Stimulated activated CD4-positive, alpha-beta T cell treated with anti-CD3 and anti-CD28 coated beads, Interleukin-15, amount 100 ng/mL, for 1 hour (primary cell): Measurements from ENCODE around the gene PHF20.
"Not testable (repeated sequence)": the region's sequence is repeated elsewhere in the genome, so short reads cannot be mapped to it uniquely, and the experiment has no call there.

Experiments
- DNase-seq, 2 donors: peaks; one replicate each; pipeline ENCODE4 v3.0.0-alpha.2; 2020; ENCODE audit warnings: low read depth in 1 of 2, low spot score in 1 of 2

The PHF20 gene

DNA sequence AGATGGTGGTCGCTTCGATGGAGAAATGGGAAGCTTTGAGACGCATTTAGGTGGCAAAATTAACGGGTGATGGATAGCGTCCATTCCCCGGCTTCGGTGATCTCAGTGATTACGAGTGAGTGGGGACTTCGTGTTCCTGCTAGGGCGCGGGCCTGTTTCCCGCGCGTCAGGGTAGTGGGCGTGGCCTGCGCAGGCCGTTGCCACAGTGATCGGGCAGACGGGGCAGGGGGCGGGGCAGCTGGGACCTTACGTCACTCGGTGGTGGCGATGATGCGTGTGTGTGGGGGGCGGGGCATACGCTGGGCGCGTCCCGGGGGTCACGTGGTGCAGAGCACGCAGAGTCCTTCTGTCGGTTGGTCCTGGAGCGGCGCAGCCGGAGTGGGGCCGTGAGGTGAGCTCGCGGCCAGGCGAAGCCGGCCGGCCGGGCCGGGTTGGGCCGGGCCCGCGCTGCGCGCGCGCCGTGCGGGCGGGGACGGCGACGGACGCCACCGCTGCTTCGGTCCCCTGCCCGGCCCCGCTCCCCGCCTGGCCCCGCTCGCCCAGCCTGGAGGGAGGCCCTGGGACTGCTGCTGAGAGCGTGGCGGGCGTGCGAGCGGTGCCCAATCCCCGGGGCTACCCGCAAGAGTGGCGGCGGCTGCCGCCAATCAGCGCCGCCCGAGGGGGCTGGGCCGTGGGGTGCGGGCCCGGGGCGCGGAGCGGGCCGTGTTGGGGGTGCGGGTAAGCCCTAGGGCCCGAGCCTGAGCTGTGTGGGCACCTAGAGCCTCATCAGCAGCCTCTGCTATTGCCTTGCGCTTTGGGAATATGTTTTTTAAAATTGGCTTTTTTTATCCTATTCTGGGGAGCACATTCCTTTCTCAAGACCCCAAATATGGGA is at the start of gene PHF20:
Gene PHF20 (plus strand): TSS at position 327 of the 874 bp plus-strand sequence. CDS start 29,508 bp downstream, outside the sequence.
- peak; percentile 99 to 100 for DNase-seq

DNA sequence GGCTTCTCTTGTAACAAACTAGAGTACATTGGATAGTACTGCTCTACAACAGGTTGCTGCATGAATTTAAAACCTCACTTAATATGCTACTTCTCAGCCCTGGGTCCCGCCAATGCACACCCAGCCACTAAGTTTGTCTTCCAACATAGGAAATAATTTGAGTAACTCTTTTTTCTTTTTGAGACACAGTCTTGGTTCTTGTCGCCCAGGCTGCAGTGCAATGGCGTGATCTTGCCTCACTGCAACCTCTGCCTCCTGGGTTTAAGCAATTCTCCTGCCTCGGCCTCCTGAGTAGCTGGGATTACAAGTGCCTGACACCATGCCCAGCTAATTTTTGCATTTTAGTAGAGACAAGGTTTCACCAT is 48.6 kb upstream of the PHF20 start:
- DNase-seq = not testable (repeated sequence)

DNA sequence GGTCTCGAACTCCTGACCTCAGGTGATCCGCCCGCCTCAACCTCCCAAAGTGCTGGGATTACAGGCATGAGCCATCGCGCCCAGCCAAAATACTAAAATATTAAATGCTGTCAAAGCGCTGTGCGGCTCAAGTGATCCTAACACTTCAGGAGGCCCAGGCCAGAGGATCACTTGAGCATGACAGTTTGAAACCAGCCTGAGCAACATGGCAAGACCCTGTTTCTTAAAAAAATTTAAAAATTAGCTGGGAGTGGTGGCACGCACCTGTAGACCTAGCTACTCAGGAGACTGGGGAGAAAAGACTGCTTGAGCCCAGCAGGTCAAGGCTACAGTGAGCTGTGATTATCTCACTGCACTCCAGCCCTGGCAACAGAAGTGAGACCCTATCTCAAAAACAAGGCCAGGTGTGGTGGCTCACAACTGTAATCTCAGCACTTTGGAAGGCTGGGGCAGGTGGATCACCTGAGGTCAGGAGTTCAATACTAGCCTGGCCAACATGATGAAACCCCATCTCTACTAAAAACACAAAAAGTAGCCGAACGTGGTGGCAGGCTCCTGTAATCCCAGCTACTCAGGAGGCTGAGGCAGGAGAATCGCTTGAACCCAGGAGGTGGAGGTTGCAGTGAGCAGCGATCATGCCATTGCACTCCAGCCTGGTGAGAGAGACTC is 48.0 kb upstream of the PHF20 start:
- DNase-seq = not testable (repeated sequence)

DNA sequence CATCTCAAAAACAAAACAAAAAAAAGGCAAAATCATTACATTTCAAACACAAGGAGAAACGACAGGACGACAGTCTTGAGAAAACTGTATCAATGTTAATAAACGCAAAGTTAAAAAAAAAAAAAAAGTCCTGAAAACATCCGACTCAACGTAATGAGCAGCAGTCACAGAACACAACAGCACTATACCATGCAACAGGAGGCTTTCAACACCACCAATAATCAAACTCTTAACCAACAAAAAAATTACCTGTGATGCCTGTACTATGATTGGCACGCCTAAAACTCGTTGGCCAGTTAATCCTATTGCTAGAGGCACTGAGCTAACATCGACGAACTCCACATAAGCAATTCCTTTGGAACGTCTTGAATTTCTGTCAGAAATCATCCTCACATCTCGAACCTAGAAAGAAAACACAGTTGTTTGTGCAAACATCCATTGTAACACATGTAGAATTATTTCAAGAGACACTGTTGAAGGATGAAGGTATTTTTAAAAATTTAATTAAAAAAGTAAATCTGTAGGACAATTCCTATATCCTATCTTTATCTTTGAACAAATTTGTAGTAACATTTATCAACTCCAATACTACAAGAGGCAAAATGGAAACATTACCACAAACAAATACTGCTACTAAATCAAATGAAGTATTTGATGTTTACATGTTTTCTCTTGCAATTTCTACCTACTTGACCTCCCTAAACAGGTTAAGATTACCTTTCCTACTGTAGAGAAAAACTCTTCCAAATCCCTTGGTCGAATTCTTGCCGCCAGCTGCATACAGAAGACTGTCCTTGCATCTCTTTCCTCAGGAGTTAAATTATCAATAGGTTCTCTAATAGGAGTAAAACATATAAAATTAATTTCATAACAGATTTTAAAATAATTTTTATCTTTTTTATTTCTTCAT is 47.2 kb upstream of the PHF20 start:
- DNase-seq = no peak

DNA sequence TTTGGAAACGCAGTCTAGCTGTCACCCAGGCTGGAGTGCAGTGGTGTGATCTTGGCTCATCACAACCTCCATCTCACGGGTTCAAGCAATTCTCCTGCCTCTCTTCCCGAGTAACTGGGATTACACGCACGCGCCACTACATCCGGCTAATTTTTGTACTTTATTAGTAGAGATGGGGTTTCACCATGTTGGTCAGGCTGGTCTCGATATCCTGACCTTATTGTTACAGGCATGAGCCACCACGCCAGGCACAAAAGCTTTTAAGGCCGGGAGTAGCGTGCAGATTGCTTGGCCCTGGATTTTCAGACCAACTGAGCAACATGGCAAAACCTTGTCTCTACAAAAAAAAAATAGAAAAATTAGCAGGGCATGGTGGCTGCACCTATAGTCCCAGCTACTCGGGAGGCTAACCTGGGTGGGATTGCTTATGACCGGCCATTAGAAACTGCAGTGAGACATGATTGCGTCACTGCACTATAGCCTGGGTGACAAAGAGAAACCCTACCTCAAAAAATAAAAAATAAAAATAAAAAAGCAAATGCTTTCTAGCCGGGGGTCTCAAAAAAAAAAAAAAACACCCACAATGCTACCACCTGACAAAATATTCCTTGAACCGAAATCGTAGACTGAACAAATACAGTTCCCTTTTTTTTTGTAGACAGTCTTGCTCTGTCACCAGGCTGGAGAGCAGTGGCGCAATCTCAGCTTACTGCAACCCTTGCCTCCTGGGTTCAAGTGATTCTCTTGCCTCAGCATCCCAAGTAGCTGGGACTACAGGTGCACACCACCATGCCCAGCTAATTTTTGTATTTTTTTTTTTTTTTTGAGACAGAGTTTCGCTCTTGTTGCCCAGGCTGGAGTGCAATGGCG is 44.7 kb upstream of the PHF20 start:
- DNase-seq = no peak

DNA sequence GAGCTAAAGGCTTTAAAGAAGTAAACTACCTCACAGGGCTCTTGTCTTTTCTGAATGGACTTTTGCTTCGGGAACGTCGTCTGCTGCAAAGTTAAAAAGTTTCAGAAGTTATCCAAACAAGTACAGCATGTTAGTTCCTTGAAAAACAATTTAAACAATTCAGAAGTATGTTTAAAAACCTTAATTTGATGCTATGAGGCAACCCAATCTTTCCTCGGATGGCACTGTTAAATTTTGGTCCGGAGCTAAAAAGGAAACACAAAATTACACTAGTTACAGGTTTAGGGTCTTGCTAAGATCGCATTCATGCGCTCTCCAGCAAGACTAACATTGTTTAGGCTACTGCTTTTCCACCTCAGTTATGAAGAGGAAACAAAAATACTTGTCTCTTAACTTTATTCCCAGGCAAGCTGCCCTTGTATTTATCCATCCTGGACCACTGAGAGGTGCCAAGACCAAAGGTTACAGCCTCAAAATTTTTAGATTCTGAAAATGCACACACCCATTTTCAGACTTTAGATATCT is 42.5 kb upstream of the PHF20 start:
- no peak for DNase-seq

DNA sequence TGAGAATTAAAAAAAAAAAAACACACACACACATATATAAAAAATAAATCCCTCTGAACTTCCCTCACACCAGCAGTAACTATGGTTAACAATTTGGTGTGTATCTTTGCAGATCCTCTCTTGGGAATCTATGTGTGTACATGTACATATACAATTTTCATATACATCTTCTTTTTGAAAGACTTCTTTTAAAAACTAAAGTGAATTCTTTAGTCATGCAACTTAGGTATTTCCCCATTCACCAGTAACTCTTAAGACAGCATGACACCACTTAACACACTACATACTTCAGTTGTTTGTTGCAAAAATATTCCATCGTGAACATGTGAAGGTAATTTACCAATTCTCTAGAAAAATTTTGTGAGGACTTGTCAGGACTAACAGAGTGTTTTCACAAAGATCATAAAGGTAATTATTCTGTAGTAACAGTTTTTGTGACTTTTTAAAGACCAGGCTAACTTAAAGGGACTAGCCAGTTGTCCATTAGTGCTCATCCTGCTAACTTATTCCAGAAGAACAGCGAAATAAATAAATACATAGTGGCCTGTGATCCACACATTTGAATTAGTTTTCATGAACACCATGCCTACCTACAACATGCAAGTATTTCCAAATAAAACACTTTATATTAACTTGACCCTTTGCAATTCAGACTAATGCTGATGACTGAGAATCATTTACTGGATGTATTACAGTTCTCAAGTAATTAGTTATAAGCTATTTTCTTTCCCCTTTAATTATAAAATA is 41.8 kb upstream of the PHF20 start:
- no peak for DNase-seq

DNA sequence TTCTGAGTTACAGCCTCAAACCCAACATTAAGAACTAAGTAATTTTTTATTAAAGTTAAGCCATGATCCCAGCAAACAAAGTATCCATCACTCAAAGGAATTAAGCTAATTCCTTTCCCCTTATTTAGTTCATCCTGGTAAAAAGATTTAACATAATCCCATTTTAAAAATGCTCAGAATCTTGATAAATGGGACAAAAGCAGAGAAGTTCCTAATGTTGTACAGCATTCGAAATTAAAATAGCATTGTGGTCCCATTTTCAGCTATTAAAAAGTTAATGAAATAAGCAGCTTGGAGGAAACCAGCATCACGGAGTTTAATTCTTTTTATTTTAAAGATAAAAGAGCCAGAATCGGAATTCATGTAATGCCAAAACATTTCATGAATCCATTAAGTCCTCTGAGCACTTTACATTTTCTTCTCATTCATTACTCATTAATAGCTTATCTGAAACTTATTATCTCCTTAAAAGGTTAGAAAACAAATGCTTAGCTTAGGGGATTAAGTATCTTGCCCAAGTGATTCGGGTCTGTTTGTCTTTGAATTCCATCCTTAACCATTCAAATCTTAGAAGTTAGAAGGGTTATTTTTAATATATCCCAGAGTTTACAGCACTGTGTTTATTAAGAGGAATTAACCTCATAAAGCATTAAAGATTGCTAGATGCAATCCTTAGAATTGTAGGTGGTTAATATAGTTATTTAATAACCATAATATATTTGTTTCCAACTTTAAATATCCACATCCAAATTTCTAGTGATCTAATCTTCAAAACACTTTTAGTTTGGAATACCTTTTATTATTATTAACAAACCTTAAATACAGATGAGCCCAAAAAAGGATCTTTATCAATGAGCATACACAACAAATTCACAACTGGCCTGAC is 41.0 kb upstream of the PHF20 start:
- no peak for DNase-seq

DNA sequence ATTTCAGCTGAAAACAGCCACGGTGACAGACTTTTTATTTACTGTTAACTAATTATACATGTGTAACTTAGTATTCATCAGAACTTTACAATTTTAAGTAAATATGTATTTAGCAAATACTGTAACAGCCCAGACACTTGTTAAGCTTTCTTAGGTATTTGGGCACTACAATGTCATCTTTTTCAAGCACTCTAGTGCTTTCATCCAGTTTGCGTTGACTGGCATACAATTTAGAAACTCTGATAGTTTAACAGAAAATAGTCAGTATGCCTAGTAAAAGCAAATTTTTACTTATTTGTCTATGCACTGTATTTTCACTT is 40.4 kb upstream of the PHF20 start:
- no peak for DNase-seq

DNA sequence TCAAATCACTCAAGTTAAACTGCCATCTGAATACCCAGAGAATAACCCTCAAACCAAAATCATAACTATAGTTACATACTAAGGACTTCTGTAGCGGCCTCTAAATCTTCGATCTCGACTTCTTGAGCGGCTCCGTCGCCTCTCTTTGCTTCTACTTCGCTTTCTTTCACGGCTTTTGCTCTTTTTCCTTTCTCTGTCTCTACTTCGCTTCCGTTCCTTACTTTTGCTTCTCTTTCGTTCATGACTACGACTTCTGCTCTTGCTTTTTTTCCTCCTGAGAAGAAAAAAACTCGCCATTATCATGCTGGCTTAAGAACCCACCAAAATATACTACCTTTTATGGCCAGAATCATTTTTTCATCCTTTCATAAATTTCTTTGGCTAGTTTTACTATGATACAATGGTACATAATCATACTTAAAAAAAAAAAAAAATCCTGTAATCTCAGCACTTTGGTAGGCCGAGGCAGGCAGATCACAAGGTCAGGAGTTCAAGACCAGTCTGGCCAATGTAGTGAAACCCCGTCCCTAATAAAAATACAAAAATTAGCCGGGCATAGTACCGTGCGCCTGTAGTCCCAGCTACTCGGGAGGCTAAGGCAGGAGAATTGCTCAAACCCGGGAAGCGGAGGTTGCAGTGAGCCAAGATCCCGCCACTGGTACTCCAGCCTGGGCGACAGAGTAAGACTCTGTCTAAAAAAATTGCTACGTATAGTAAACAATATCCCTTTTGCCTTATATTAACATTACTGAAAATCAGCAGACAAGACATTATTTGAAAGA is 39.8 kb upstream of the PHF20 start:
- no peak for DNase-seq

DNA sequence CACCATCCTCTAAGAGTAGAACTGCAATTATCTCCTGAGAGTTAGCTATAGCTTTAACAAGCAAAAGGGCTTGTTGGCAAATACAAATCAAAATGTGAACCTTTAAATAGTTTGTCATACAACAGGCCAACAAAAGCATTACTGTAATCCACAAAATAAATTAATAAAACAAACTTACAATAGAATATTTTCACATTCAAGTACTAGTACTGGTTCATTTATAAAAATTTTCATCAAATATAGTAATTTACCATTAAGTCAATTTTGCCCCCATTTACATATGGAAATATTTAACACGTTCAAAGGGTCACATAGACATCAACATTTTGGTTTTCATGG is 39.2 kb upstream of the PHF20 start:
- DNase-seq = no peak

DNA sequence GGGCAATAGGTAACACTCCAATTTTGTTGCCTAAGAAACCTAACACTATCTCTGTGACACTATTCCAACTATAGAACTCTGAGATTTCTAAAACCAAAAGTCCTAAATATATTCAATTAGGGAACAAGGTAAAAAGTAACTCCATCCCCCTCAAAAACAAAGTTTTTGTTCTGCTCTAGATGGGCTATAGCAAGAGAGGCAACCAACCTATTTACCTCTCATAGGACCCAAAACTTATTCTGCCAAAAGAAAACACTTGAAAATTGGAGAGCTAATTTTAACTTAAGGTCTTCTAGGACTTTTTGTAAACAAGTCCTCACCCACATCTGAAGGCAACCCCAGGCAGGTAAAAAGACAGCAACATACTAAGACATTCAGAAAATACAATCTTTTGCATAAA is 37.4 kb upstream of the PHF20 start:
- DNase-seq = no peak

DNA sequence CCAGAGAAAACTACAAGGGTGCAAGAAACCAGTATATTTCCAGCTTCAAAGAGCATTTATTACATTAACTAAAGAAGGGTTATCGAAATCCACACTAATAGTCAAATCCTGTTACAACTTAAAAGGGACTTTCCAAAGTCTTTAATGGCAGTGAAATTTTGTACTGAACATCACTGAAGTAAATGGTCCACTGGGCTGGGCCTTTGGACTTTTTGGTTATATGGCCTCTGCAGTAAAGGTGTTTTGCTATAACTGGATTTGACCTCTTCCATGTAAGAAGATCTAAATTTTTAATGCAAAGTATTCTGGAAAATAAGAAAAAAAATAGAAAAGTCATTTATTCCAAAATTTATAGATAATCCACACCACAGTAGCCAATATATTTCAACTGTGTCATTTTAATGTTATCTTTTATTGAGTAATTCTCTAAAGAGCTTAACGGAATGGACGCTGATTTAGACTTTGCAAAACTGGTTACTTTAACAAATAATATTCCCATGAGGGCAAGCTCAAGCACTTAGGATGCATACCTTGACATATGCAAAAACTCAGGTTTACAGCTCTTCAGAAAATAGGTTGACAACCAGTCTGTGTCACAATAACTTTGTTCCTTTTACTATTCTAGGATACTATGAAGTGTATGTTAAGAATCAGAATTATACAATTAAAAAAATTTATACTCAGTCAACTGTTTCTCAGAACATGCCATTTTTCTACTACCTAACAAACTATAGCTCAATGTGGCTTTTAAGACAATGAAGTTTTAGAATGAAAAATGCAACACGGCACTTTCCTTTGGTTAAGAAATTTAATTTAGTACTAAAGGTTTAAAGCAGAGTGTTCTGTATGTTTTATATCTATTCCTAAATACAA is 36.8 kb upstream of the PHF20 start:
- DNase-seq = no peak

DNA sequence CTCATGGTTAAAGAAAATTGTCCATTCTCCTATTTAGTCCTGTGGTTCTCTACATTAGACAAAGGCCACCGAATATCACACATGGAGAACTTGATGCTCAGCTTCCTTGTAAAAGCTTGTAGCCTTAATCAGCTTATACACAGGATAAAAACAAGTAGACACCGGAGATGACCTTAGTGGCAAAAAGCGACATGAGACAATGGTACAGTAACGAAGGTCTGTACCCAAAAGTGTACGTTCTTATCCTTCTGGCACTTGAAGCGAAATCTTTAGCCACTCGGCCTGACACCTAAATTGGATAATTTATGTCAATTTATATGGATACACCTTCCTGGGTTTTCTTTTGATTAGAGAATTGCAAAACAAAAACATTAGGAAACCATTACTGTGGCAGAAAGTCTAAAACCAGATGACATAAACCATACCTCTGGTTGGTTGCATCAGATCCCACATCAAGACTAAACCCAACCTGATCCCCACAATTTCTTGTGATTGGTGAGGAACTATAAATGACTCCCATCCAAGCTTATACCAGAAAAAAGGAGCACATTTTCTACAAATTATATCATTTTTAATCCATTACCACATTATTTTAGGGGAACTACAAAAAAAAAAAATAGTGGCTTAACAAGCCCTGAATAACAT is 35.9 kb upstream of the PHF20 start:
- DNase-seq = no peak

DNA sequence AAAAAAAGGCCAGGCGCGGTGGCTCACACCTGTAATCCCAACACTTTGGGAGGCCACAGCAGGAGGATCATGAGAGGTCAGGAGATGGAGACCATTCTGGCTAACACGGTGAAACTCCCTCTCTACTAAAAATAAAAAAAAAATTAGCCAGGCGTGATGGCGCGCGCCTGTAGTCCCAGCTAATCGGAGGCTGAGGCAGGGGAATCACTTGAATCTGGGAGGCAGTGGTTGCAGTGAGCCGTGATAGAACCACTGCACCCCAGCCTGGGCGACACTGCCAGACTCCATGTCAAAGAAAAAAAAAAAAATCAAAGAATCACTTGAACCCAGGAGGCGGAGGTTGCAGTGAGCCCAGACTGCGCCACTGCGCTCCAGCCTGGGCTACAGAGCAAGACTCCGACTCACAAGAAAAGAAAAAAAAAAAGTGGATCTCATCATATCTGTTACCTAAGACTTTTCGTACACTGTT is 33.9 kb upstream of the PHF20 start:
- DNase-seq = no peak

DNA sequence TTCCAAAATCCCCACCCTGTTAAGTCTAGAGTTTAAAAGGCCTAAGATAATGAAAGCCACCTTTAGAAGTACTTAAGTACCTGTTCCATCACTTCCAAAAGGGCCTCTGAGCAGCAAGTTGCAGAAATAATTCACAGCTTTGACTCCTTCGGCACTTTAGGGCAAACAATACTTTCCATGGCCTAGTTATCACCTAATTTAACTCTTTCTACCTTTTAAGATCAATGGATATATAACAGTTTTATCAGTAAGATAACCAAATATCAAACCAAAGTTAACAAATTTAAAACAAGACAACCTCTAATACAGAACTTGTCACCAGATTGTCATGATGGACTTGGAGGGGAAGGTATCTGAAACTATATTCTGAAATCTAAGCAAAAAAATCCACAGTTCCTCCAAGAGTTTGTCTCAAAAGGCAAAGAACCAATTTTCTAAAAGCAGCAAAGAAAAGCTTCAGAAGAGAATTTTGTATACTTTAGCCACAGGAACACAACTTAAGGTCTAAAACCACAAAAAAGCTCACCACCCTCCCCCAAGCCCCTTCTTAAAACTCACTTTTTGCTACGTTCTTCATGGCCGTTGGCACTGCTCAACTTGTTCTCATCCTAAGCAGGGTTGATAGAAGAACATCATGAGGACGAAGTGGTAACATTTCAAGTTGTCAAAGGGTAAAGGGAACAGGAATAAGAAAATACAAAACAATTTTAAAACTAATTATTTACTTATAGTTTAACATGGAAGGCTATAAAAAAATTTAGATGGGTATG is 33.2 kb upstream of the PHF20 start:
- no peak for DNase-seq
